K562 (cell line): ENCODE data around the gene ORC1. TPM values are rescaled to one million over a fixed set of nuclear protein-coding genes. Genes with fewer than 3 reads are reported as not detected.
A peak's percentile ranks its signal among the peaks of the same experiment; 100 is the strongest.

Experiments used
- CBFA2T3 ChIP-seq: fragments of 450-650 bp; IDR thresholded peaks from 2 replicates; pipeline ENCODE4 v1.6.1; 2017
- CHD1 ChIP-seq: fragments of 200-600 bp; sonication (generic); IDR thresholded peaks from one replicate; pipeline ENCODE4 v1.6.1; 2012; ENCODE audit warnings: mild to moderate bottlenecking, moderate library complexity, low read length, inconsistent platforms
- DACH1 ChIP-seq: fragments of 450-650 bp; IDR thresholded peaks from 2 replicates; pipeline ENCODE4 v1.6.1; 2018; ENCODE audit not compliant: partially characterized antibody
- DIDO1 ChIP-seq: fragments of 450-650 bp; IDR thresholded peaks from 2 replicates; pipeline ENCODE4 v1.6.1; 2016; ENCODE audit warnings: low read depth, missing biosample characterization, missing genetic modification characterization
- DNMT1 ChIP-seq: fragments of 450-650 bp; IDR thresholded peaks from 2 replicates; pipeline ENCODE4 v1.6.1; 2016; ENCODE audit warnings: antibody characterized with exemption, mild to moderate bottlenecking
- FOXA1 ChIP-seq: fragments of 450-650 bp; IDR thresholded peaks from 2 replicates; pipeline ENCODE4 v1.6.1; 2016; ENCODE audit warnings: mild to moderate bottlenecking, borderline replicate concordance
- HLTF ChIP-seq: fragments of 450-650 bp; IDR thresholded peaks from 2 replicates; pipeline ENCODE4 v1.6.1; 2016
- JUN ChIP-seq, 2 experiments: sonication (generic) in 1 of 2; formaldehyde crosslinking in 1 of 2; IDR thresholded peaks; 2 replicates each; pipeline versions ENCODE4 v1.6.1 to v1.8.0; 2012 to 2022; ENCODE audit warnings: borderline replicate concordance in 2 of 2, mild to moderate bottlenecking in 2 of 2, improper control_type of control experiment in 1 of 2, low read depth in 1 of 2, low read length in 1 of 2, missing genetic modification reagents in 1 of 2
- KLF10 ChIP-seq: fragments of 250-450 bp; sonication (Bioruptor Pico); IDR thresholded peaks from 2 replicates; pipeline ENCODE4 v1.6.1; 2021; ENCODE audit warnings: matching md5 sums
- LARP7 ChIP-seq: fragments of 450-650 bp; IDR thresholded peaks from 2 replicates; pipeline ENCODE4 v1.6.1; 2016
- MAFG ChIP-seq: fragments of 450-650 bp; conservative IDR thresholded peaks from 2 replicates; pipeline ENCODE4 v1.6.1; 2016; ENCODE audit warnings: missing genetic modification characterization, missing compliant biosample characterization
- NFATC3 ChIP-seq: fragments of 450-650 bp; IDR thresholded peaks from 2 replicates; pipeline ENCODE4 v1.6.1; 2017; ENCODE audit warnings: mild to moderate bottlenecking
- NFIX ChIP-seq: fragments of 250-450 bp; sonication (Bioruptor Pico); IDR thresholded peaks from 2 replicates; pipeline ENCODE4 v1.4.0; 2020; ENCODE audit warnings: low read depth, mild to moderate bottlenecking, moderate library complexity
- NRF1 ChIP-seq, 2 experiments: fragments of 450-650 bp; IDR thresholded peaks in 1 of 2; conservative IDR thresholded peaks in 1 of 2; 2 replicates each; pipeline ENCODE4 v1.6.1; 2014; ENCODE audit warnings: mild to moderate bottlenecking in 2 of 2
- POLR2H ChIP-seq: IDR thresholded peaks from 2 replicates; pipeline ENCODE4 v1.6.1; 2016; ENCODE audit warnings: missing genetic modification characterization, low read depth, mild to moderate bottlenecking, control low read depth, missing compliant biosample characterization, moderate library complexity
- RFX1 ChIP-seq: fragments of 450-650 bp; IDR thresholded peaks from 2 replicates; pipeline ENCODE4 v1.6.1; 2016; ENCODE audit warnings: mild to moderate bottlenecking, moderate library complexity
- SAFB ChIP-seq: fragments of 200-400 bp; formaldehyde crosslinking; IDR thresholded peaks from 2 replicates; pipeline ENCODE4 v1.6.1; 2017; ENCODE audit warnings: low read depth, low read length, borderline replicate concordance
- SMARCB1 ChIP-seq: IDR thresholded peaks from 2 replicates; pipeline ENCODE4 v1.6.1; 2011; ENCODE audit warnings: improper control_type of control experiment, low read depth; ENCODE audit not compliant: insufficient read length
- TBL1XR1 ChIP-seq, 2 experiments: IDR thresholded peaks; 2 replicates each; pipeline ENCODE4 v1.6.1; 2012; ENCODE audit warnings: improper control_type of control experiment in 2 of 2, low read length in 2 of 2, mild to moderate bottlenecking in 1 of 2
- TCF7L2 ChIP-seq: fragments of 150-350 bp; IDR thresholded peaks from 2 replicates; pipeline ENCODE4 v1.6.1; 2016; ENCODE audit warnings: low read depth, mild to moderate bottlenecking, low read length, moderate library complexity
- ZC3H4 ChIP-seq: sonication (generic); formaldehyde crosslinking; IDR thresholded peaks from 2 replicates; pipeline ENCODE4 v1.9.0; 2021; ENCODE audit warnings: missing genetic modification reagents, borderline replicate concordance
- ZNF143 ChIP-seq: sonication (generic); formaldehyde crosslinking; IDR thresholded peaks from 2 replicates; pipeline ENCODE4 v1.9.0; 2022; ENCODE audit warnings: mild to moderate bottlenecking, missing genetic modification reagents
- ZNF699 ChIP-seq: fragments of 250-450 bp; sonication (Bioruptor Pico); IDR thresholded peaks from 2 replicates; pipeline ENCODE4 v1.8.0; 2021; ENCODE audit warnings: mild to moderate bottlenecking, moderate library complexity; ENCODE audit not compliant: insufficient replicate concordance
- polyA plus RNA-seq, 8 experiments: library from polyadenylated mRNA; depleted of rRNA in 4 of 8; stranded (reverse) in 5 of 8; unstranded in 3 of 8; fragments of >200 nt; fragmentation: Nextera tagmentation in 2 of 8; fragmentation: Illumina TruSeq in 1 of 8; extraction: Ambion mirVana in 2 of 8; extraction: Trizol in 1 of 8; gene quantifications; 2 replicates each; pipeline versions ENCODE4 v1.2.1 to v1.2.3, GENCODE V29; 2011 to 2014; ENCODE audit warnings: inconsistent platforms in 1 of 8, missing spikeins in 1 of 8
- total RNA-seq, 7 experiments: library from RNA; depleted of rRNA in 6 of 7; stranded (reverse); fragments of >200 nt in 6 of 7; fragmentation: Illumina TruSeq in 2 of 7; extraction: Trizol in 2 of 7; gene quantifications; 2 replicates each; pipeline versions ENCODE4 v1.2.1 to v1.2.3, GENCODE V29; 2011 to 2021; ENCODE audit warnings: low replicate concordance in 1 of 7
- TF ChIP-seq, protein P1 (sequence below): fragments of 250-450 bp; sonication (Bioruptor Pico); IDR thresholded peaks from 2 replicates; pipeline ENCODE4 v1.5.1; 2021; ENCODE audit warnings: mild to moderate bottlenecking
- TF ChIP-seq, protein P2 (sequence below): IDR thresholded peaks from 2 replicates; pipeline ENCODE4 v1.6.1; 2012; ENCODE audit warnings: low read depth, low read length, improper control_type of control experiment, borderline replicate concordance
- TF ChIP-seq, protein P3 (sequence below), 2 experiments: fragments of 450-650 bp; IDR thresholded peaks; 2 replicates each; pipeline ENCODE4 v1.6.1; 2016

The ORC1 gene
- total and polyA plus RNA-seq, 9 of the 15 experiments (the other 6 are each of a cell fraction or from before 2014, with no cell fraction given) = 26.4 to 91.6 (median 69.7) TPM

DNA sequence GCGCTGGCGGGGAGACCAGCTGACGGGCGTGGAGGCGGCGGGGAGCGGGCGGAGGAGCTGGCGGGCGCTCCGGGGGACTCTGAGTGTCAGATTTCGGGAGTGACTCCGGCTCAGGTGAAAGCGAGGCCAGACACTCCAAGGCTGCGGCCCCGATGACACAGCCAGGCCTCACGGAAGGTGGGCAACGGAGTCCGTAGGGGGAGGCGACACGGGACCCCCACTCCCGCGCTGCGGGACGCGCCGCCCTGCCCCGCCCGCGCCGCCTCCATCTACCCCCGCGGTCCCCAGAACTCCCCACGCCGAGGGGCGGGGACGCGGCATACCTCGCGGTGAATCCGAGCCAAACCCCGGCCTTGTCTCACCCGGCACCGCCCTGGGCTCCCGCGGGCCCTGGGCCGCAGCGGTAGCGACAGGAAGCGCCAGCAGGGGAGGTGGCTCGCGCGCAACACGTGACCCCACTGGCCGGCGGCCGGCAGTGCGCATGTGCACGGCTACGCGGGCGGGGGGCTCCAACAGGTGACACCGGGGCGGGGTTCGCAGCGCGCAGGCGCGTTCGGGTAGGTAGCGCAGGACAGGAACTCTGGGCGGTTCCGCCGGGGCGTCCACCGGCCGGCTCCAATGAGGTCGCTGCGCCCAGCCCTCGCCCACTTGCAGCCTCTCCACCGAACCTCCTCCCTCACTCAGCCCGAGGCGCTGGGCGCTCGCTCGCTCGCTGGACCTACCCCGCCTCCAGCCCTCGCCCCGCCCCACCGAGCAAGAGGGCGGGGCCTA is 38.3 kb downstream of the ORC1 start, which contains the start of gene CC2D1B (continued):
- TF ChIP-seq, protein P1, sequence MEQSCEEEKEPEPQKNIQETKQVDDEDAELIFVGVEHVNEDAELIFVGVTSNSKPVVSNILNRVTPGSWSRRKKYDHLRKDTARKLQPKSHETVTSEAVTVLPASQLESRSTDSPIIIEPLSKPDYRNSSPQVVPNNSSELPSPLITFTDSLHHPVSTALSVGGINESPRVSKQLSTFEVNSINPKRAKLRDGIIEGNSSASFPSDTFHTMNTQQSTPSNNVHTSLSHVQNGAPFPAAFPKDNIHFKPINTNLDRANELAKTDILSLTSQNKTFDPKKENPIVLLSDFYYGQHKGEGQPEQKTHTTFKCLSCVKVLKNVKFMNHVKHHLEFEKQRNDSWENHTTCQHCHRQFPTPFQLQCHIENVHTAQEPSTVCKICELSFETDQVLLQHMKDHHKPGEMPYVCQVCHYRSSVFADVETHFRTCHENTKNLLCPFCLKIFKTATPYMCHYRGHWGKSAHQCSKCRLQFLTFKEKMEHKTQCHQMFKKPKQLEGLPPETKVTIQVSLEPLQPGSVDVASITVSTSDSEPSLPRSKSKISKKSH = no peak
- TF ChIP-seq JUN (IDR thresholded peaks at IDR 0.05; ENCODE audit: borderline replicate concordance, low read depth, low read length) (peak; percentile 62; the same call in 1 of the 2 replicates), JUN (CRISPR knock-in tag; IDR thresholded peaks at IDR 0.05; ENCODE audit: borderline replicate concordance) (peak; percentile 47; the same call in 1 of the 2 replicates), TBL1XR1 (IDR thresholded peaks at IDR 0.05; ENCODE audit: low read length in 2 of 2) (0 out of 4 replicates have a peak, but pooled peaks of 1 of the 2 experiments have one; percentile 41), DIDO1 (no peak), ZC3H4 (CRISPR knock-in tag) (no peak), NRF1 (conservative IDR thresholded peaks at IDR 0.05 in 1 of 2, IDR thresholded peaks at IDR 0.05 in 1 of 2) (peak; percentile 100), CBFA2T3 (no peak; the same call in 1 of the 2 replicates), CHD1 (peak; percentile 96), SMARCB1 (no peak), RFX1 (no peak), ZNF699 (no peak), MAFG (tag) (no peak), ZNF143 (CRISPR knock-in tag) (no peak; the same call in 1 of the 2 replicates), LARP7 (no peak), SAFB (no peak), DNMT1 (no peak), NFIX (CRISPR knock-in tag) (no peak), DACH1 (peak; percentile 70), KLF10 (CRISPR knock-in tag) (no peak), POLR2H (tag) (peak; percentile 61; the same call in 1 of the 2 replicates), HLTF (0 out of 2 replicates have a peak, but pooled peaks have one; percentile 15), NFATC3 (no peak), FOXA1 (no peak), TCF7L2 (no peak)
- TF ChIP-seq, protein P2, sequence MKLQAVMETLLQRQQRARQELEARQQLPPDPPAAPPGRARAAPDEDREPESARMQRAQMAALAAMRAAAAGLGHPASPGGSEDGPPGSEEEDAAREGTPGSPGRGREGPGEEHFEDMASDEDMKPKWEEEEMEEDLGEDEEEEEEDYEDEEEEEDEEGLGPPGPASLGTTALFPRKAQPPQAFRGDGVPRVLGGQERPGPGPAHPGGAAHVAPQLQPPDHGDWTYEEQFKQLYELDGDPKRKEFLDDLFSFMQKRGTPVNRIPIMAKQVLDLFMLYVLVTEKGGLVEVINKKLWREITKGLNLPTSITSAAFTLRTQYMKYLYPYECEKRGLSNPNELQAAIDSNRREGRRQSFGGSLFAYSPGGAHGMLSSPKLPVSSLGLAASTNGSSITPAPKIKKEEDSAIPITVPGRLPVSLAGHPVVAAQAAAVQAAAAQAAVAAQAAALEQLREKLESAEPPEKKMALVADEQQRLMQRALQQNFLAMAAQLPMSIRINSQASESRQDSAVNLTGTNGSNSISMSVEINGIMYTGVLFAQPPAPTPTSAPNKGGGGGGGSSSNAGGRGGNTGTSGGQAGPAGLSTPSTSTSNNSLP = no peak
- TF ChIP-seq, protein P3, sequence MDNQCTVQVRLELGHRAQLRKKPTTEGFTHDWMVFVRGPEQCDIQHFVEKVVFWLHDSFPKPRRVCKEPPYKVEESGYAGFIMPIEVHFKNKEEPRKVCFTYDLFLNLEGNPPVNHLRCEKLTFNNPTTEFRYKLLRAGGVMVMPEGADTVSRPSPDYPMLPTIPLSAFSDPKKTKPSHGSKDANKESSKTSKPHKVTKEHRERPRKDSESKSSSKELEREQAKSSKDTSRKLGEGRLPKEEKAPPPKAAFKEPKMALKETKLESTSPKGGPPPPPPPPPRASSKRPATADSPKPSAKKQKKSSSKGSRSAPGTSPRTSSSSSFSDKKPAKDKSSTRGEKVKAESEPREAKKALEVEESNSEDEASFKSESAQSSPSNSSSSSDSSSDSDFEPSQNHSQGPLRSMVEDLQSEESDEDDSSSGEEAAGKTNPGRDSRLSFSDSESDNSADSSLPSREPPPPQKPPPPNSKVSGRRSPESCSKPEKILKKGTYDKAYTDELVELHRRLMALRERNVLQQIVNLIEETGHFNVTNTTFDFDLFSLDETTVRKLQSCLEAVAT (IDR thresholded peaks at IDR 0.05) = peak in 1 of 2 experiments; percentile 55; a peak in 1 of 4 replicates
